Measurements from ENCODE around the gene BORCS6.
"Not testable (repeated sequence)": the region's sequence is repeated elsewhere in the genome, so short reads cannot be mapped to it uniquely, and the experiment has no call there.

Gene BORCS6

DNA sequence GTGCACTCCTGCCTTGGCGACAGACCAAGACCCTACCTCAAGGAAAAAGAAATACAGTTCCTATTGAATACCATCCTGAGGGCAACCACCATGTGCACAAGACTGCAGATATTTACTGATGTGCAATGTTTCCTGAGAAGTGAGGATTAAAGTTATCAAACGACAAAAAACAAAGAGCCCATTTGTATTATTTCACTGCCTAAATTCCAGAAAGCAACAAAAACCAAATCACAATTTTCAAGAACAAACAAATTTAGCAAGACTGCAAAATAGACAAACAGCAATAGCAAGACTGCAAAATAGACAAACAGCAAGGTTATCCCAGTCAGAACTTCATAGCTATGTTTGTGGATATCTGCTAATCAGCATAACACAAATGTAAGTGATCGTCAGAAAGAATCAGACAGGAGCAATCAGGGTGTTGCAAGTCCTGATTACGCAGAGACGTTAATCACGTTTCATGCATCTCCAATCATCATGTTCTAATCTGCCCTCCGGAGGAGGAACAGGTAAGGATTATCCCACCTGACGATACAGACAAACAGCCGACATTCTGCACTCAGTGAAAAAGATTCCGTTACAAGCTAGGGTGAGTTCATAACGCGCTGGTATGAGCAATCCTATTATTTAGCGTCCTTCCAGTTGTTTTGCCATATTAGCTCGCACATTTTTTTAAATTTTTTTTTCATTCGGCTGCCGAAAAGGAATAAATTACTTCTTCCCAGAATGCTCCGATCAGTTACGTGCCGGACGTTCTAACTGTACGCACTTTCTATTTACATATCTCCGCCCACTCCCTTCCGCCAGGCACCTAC is 16.7 kb downstream of the BORCS6 start:
- DNase-seq: peak; percentile 98 to 99

DNA sequence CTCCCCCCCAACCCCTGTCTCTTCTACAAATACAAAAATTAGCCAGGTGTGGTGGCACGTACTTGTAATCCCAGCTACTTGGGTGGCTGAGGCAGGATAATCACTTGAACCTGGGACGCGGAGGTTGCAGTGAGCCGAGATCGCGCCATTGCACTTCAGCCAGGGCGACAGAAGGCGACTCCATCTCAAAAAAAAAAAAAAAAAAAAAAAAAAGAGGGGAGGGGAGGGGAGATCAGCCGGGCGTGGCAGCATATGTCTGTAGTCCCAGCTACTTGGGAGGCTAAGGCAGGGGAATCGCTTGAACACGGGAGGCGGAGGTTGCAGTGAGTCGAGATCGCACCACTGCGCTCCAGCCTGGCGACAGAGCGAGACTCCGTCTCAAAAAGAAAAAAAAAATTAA is 19.8 kb downstream of the BORCS6 start:
- DNase-seq: not testable (repeated sequence)

DNA sequence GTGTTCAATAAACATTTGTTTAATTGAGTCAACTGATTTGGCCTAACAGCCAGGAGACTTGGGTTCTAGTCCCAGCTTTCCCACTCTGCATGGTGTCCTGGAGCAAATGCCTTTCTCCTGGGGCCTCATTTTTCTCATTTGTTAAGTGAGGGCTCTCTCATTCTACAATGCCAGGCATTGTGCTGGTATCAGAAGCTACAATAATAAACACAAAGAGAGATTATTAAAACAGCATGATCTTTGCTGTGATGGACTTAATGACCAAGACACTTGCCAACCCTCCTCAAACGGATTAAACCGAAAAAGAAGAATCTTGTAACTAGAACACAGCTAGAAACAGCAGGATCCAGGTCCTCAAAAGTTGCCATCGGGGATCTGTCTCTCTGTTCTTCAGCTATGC is 22.5 kb downstream of the BORCS6 start:
- DNase-seq: no peak

DNA sequence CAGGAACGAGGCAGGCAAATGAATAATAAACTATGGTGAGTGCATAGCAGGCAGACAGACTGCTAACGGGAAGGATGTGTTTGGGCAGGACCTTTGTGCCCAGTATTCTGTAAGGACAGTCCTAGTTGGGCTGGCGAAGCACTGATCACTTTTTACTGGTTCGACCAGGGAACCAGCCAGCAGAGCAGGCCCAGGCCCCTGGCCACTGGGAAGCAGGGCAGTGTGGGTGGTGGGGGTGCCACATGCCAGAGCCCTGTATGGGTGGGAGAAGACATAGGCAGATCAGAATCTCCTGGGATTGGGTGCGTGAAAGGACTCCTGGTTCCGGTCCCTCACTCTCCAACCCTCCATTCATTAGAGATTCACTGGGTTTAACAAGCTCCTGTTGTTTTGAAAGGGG is 23.2 kb downstream of the BORCS6 start:
- DNase-seq: no peak

DNA sequence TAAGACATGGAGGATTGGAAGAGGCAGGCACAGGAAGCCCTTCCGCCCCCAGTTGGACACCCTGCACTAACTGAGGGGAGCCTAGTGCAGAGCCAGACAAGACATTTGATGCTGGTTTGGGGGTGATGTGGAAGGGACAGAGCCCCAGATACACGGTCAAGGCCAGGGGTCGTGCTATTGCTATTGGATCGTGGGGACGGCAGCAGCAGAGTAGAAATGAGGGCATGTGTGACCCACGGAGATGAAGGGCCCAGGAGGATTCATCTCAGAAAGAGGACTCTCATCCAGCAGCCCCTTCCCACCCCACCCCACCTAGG is 25.2 kb downstream of the BORCS6 start:
- no peak for DNase-seq

DNA sequence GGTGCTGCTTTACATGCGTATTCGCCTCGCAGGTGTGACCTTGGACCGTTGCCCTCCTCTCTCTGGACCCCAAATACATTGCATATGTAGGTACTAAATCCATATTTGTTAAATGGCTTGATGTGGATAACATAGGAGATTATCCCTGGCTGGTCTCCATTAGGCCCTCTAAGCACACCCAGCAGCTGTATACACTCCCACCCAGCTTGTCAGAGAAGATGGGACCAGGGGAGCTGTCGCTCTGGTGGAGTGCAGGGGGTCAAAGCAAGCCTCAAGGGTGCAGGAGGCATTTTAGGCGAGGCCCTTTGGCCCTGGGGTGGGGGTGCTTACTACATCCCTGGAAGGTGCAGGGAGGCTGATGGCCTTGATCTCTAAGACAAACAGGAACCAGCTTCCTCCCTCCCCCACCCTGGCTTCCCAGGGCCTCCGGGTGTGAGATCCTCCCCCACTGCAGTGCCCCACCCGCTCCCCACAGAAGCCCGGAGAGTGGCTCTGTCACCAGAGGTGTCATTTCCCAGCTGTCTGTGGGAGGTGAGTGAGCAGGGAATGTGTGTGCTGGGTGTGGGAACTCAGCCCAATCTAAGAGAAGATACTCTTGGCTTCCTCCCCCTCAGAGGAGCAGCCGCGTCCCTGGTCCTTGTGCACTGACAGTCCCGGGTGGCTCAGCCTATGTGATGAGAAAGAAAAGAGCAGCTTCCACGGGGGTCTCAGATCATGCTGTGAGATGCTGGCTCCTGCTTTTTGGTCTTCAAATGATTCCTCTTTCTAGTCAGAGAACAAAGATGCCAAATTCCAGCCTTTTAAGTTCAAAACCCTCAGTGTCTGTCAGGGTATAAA is 25.8 kb downstream of the BORCS6 start:
- DNase-seq: peak; percentile 62 to 75

DNA sequence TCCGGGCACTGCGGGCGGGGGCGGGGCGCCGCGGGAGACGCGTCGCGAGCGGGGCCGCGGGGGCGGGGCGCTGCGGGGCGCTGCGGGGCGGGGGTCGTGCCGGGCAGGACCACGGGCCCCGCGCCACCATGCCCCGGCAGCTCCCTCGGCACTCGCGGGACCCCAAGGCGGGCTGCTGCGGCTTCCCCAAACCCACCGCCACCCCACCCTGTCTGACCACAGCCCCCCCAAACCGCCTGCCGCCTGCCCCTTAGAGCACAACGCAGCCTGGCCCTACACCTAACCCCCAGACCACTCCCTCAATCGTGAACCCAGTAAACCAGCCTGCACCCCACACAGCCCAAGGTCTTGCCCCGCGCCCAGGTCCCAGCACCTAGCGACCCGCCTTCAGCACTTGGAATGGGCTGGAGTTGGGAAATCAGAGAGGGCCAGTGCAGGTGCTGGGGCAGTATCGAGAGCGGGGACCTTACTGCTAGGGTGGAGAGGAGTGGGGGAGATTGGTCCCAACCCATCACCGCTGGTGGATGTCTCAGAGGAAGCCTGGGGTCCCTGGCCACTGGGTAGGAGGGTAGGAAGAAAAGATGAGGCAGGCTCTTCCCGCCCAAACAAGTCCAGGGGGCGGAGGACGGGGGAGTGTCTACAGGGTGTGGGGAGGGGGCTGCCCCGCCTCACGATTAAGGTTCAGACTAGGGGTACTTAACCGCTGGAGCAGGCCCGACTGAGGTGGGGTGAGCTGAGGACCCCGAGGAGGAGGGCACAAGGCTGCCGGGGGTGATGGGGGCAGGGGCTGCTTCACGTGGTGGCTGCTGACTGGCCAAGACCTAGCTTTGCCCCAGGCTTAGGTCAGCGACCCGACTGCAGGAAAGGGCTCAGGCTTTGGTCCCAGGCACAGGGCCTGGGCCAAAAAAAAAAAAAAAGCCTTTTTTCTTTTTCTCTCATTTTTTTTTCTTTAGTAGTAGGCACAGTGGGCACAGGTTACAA is 26.7 kb downstream of the BORCS6 start:
- DNase-seq: peak; percentile 55 to 72

DNA sequence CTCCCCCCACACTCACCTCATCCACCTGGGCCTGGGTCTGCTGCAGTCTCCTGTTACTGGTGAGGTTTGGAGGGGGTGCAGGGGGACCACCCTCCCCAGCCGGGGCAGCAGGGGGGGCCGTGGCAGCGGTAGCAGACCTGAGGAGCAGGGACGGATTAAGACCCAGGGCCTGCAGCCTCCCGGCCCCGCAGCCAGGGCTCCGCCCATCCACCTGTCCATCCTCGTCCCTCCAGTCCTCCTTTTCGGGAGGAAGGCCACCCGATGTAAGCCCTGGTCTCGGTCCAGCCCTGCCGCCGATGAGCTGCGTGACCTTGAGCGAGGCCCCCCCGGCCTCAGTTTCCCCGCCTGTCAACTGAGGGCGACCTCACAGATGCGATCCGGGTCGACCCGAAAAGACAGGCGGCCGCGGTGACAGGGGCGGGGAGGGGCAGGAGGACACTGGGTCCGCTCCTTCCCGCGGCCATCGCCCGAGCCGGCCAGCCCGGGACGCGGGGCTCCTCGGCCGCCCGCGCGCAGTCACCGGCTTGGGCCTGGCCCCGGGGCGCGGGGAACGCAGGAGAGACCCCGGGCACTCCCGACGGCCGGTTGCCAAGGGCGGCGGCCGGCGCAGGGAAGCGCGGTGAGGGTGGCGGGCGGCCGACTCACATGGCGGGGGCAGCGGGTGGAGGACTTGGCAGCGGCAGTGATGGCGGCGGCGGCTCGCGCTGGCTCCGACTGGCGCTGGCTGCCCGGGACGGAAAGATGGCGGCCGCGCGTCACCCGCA is 27.6 kb downstream of the BORCS6 start, which contains the start of gene VAMP2:
Gene VAMP2, minus strand, starts transcription at position 716 of the 764 bp plus-strand sequence. Its CDS starts 69 bp downstream, at position 647.
- DNase-seq: peak in 1 of 2 experiments; percentile 43

DNA sequence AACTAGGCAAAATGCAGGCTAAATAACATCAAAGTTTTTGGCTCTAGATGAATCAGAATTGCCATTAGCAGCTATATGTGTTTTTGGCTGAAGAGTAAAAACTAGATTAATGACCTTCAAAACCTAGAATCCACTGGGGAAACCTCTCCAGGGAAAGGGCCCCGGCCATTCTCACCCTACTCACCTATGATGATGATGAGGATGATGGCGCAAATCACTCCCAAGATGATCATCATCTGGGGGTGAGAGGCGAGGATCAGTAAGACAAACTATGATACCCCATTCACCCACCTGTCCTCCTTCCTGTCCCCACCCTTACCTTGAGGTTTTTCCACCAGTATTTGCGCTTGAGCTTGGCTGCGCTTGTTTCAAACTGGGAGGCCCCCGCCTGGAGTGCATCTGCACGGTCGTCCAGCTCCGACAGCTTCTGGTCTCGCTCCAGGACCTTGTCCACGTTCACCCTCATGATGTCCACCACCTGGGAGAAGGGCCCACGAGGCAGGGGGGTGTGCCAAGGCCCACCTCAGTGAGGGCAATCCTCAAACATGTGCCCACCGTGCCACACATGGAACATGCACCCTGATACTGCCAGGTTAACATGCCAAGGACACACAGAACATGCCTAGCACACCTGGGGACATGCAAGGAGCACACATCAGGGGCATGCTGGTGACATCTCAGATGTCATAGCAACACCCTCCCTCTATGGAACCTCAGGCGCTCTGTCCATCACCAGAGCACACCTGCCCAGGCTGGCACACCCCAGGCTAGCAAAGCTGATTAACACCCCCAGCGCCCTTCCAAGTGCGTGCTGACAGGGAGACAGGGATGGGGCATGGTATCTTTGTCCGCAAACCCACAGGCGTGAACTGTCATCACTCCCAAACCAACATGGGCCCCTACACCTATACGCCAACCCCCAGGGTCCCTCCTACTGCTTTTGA is 28.4 kb downstream of the BORCS6 start:
- no peak for DNase-seq

DNA sequence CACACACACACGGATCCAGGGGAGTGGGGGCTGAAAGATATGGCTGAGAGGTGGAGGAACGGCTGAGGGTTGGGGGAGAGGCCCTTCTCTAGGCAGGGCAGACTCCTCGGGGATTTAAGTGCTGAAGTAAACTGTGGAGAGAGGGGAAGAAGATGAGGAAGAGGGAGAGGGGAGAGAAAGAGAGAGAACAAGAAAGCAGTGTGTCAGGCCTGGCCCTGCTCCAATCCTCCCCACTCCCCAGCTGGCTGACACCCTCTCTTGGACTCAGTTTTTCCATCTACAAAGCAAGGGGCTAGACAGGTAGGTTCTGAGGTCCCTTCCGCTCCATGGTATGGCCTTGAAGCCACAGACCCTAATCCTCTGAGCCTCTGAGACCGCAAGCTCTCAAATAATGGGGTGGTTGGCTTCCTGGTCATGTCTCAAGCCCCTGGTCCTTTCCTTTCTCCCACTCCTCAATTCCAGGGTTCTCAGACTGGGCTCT is 29.2 kb downstream of the BORCS6 start:
- no peak for DNase-seq

DNA sequence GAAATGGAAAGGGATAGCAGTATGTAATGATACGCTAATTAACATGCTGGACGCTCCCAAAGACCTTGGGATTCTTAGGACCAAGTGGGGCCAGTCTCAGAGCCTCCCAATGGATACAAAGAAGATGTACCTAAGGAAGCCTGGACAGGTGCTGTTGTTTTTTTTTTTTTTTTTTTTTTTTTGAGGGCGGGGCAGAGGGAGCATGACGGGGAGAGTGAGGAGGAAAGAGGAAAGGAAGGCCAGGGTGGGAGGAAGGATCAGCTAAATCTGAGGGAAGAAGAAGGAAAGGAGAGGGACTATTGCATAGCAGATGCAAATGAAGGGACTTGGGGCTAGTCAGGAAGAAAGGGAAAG is 29.8 kb downstream of the BORCS6 start:
- no peak for DNase-seq

DNA sequence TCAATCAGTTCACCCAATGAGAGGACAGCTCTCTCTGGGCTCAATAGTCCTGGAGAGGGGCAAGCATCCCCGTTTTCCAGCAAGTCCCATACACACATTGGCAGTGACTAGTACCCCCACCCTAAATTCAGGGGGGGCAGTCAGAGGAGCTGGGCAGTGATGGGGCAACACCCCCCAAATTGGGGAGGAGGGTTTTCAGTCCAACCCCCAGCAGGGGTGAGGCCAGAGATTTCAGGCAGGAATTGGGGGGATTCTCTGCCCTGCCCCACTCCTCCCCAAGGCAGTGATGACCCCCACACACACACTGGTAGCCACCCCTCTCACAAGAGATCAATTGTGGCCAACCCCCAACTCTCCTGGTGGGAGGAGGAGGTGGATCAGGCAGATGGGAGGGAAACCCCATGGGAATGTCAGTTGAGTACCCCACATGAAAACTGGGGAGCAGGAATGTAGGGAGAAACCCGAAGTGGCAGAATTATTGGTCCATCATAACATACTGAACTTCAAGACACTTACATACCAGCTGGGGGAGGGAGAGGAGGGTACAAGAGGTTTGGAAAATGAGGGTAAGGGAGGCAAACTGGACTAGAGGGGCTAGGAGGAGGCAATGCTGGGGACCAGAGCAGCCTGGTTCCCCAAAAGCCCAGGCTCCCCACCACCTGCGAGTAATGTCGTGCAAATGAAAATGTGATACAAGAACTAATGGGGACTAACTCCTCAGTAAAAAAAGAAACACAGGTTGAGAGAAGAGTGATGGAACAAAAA is 30.3 kb downstream of the BORCS6 start:
- DNase-seq: no peak

DNA sequence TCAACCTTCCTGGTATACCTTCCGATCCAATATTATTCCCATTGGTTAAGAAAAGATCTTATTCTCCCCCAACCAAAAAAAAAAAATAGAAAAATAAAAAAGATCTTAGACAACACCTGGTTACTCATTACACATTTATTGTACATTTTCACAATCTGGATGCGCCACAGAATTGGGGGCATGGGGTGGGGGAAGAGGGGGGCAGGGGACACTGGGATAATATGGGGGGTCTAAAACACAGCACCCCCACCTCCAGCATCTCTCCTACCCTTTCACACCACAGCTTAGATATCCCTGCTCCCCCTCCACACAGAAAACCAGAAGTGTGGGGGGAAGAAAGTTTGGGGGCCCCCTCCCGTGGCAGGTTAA is 31.0 kb downstream of the BORCS6 start:
- no peak for DNase-seq

DNA sequence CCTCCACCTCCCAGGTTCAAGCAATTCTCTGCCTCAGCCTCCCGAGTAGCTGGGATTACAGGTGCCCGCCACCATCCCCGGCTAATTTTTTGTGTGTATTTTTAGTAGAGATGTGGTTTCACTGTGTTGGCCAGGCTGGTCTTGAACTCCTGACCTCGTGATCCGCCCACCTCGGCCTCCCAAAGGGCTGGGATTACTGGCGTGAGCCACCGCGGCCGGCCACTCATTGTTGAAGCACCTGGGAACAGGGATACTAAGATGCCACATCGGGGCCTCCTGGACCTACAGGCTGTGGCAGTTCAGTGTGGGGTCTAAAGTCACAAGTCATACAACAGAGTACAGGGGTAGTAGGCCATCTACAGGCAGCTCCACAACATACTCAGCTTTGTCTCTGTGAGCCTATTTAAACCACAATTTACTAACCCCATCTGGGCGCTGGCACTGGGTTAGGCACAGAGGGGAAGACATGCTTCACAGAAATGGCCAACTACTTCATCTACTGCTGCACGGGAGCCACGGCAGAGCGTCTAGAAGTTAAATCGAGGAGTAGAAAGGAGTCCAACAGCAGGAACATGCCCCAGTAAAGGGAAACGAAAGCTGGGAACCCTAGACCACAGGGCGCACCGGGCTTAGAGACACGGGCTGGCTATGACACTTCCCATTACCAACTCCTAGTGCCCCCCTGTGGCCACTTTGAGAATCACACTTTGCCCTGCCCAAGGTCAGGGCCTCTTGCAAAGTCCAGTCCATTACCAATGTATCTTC is 31.5 kb downstream of the BORCS6 start:
- peak; percentile 79 to 82 for DNase-seq

DNA sequence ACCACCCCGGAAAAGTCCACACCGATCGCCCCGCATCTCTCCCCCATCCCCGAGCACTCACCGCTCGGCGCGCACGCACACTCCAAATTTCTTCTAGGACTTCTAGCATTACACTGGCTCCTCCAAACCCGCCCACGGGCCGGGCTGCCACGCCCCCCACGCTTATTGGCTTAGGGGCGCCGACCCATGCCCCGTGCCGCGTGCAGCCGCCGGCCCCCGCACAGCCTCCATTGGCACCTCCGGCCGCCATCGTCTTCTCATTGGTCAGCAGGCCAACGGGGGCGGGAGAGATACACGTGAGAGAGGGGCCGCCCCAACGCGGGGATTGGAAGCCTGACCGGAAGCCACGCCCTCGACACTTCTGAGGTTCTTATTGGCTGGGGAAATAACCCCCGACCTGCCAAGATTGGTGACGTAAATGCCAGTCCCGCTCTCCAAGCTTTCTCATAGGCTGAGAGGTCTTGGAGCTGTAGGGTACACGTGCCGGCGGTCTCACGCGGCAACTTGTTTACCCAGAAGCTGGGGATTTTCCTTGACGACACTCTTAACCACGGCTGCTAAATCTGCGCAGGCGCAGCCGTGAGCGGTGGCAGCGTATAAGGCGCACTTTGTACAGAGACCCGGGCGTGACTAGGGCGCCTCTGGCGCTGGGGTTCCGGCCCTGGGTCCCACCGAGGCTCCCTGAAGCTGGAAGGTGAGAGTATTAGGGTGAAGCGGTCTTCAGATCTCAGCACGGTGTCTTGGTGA is 33.6 kb downstream of the BORCS6 start:
- peak; percentile 100 for DNase-seq

DNA sequence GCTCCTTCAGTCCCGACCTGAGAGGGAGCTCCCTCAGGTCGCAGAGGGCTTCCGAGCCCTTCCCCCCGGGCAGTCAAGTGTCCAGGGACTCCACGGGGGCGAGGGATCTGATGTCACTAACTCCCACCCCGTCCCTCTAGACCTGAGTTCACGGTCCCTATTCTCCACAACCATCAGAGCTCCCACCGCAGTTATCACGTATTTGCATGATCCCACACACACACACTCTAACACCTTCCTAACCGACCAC is 34.1 kb downstream of the BORCS6 start:
- no peak for DNase-seq

DNA sequence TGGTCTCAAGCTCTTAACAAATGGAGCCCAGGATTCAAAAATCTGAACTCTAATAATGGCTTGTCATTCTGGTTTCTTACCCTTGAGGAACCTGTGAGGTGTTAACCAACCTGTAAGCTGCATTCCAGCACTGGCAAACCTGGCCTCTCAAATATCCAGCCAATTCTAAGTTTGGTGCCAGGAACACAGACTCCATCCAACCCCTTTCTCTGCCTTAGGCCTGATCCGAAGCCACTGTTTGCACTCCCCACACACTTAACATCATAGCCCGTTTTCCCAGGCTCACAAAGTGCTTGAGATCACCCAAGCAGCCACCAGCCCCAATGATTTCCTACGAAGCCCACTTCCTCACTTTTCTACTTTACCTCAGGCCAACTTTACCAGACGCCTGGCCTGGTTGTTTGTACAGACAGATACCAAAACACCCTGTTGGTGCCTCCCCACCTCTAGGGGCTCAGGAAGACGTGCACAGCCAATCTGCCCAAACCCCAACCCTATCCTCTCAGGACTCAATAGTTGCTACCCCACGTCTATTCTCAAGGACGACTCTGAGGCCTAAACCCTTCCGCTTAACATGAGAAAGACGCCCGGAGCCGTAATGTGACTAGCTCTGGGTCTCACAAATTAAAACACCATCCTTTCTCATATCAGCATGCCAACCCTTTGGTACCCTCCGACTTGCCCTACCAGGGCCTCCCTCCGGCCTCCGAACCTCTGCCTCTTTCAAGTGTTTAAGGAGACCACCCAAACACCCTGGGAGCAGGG is 34.6 kb downstream of the BORCS6 start:
- no peak for DNase-seq

DNA sequence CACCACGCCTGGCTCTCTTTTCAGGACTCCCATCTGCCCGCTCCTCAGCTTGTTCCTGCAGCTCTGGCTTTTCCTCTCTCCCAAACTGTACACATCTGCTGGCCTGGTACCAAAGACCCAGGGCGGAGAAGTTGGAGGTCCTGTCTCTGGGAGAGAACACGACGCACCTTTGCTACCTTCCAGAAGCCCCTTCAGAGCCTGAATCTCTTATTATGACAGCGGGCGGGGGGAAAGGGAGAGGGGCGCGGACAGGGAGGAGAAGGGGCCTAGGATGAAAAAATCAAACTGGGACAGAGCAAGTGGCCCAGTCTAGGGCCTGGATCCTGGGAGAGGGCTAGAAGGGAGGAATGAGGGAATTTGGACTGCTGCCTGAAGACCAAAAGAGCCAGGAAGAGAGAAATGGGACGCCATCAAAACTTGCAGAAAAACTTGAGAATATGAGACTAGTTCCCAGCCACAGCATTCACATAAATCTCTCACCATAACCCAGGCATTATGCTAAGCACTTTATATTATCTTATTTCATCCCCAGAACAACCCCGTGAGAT is 35.3 kb downstream of the BORCS6 start:
- DNase-seq: no peak

Data from SHP77 (cell line).